ENCODE measurements around the gene C1orf174. TPM values are rescaled to one million over a fixed set of nuclear protein-coding genes. Genes with fewer than 3 reads are reported as not detected.

C1orf174 gene
- total RNA-seq, 2 experiments from 2014 or later, result 29.4 to 31.1 TPM

- Mint-ChIP-seq H3K4me1 (peaks cover 19% of the 10 kb centered on the region), H3K27me3 (no peaks in the 10 kb centered on the region), H3K36me3 (ENCODE audit: low read depth) (no peaks in the 10 kb centered on the region), H3K27ac (no peak overlapping the region), H3K4me3 (no peak overlapping the region), H3K9me3 (no peaks in the 10 kb centered on the region)
- CTCF ChIA-PET, result no interaction called here
- POLR2A ChIA-PET, result no interaction called here
- DNase-seq, result no peak
These were observed 10.1 kb upstream of the C1orf174 start for GRCh38 chr1:3910049-3910731.

- no peaks in the 10 kb centered on the region for H3K9me3 Mint-ChIP-seq
- H3K27ac Mint-ChIP-seq, result no peak overlapping the region
- ChIA-PET POLR2A (no interaction called here), CTCF (no interaction called here)
- no peaks in the 10 kb centered on the region for H3K27me3 Mint-ChIP-seq
- no peak overlapping the region for H3K4me3 Mint-ChIP-seq
- H3K36me3 Mint-ChIP-seq (ENCODE audit: low read depth), result no peaks in the 10 kb centered on the region
- no peak for DNase-seq
- H3K4me1 Mint-ChIP-seq, result peaks cover 19% of the 10 kb centered on the region
These were observed 9.5 kb upstream of the C1orf174 start for GRCh38 chr1:3909615-3910014.

GRCh38 chr1:3908886-3909517, 8.9 kb upstream of the C1orf174 start:
- Mint-ChIP-seq H3K36me3 (ENCODE audit: low read depth) (no peaks in the 10 kb centered on the region), H3K27ac (no peak overlapping the region), H3K4me1 (peaks cover 19% of the 10 kb centered on the region), H3K4me3 (no peak overlapping the region), H3K27me3 (no peaks in the 10 kb centered on the region), H3K9me3 (no peaks in the 10 kb centered on the region)
- CTCF ChIA-PET, result no interaction called here
- POLR2A ChIA-PET, result no interaction called here
- DNase-seq, result no peak

- Mint-ChIP-seq H3K9me3 (no peaks in the 10 kb centered on the region), H3K27ac (no peak overlapping the region), H3K4me3 (no peak overlapping the region), H3K36me3 (ENCODE audit: low read depth) (no peaks in the 10 kb centered on the region), H3K27me3 (no peaks in the 10 kb centered on the region), H3K4me1 (peaks cover 32% of the 10 kb centered on the region)
- DNase-seq, result no peak
- ChIA-PET POLR2A (no interaction called here), CTCF (no interaction called here)
These were observed 7.6 kb upstream of the C1orf174 start for GRCh38 chr1:3907621-3908165.

- Mint-ChIP-seq H3K4me1 (peaks cover 38% of the 10 kb centered on the region), H3K36me3 (ENCODE audit: low read depth) (no peaks in the 10 kb centered on the region), H3K9me3 (no peaks in the 10 kb centered on the region), H3K4me3 (no peak overlapping the region), H3K27ac (peak overlapping the region; percentile 13), H3K27me3 (no peaks in the 10 kb centered on the region)
- ChIA-PET POLR2A (no interaction called here), CTCF (no interaction called here)
- no peak for DNase-seq
These were observed 7.0 kb upstream of the C1orf174 start for GRCh38 chr1:3907031-3907534.

- Mint-ChIP-seq H3K9me3 (no peaks in the 10 kb centered on the region), H3K4me3 (no peak overlapping the region), H3K27me3 (no peaks in the 10 kb centered on the region), H3K36me3 (ENCODE audit: low read depth) (no peaks in the 10 kb centered on the region), H3K4me1 (peaks cover 42% of the 10 kb centered on the region), H3K27ac (peak overlapping the region; percentile 19)
- DNase-seq, result no peak
- ChIA-PET CTCF (no interaction called here), POLR2A (no interaction called here)
These were observed 6.6 kb upstream of the C1orf174 start for GRCh38 chr1:3906672-3907020.

GRCh38 chr1:3905953-3906671, 6.0 kb upstream of the C1orf174 start:
- DNase-seq, result no peak
- no peaks in the 10 kb centered on the region for H3K9me3 Mint-ChIP-seq
- ChIA-PET POLR2A (no interaction called here), CTCF (no interaction called here)
- peak overlapping the region; percentile 19 for H3K27ac Mint-ChIP-seq
- no peaks in the 10 kb centered on the region for H3K36me3 Mint-ChIP-seq (ENCODE audit: low read depth)
- no peak overlapping the region for H3K4me3 Mint-ChIP-seq
- H3K27me3 Mint-ChIP-seq, result no peaks in the 10 kb centered on the region
- H3K4me1 Mint-ChIP-seq, result peaks cover 42% of the 10 kb centered on the region

- CTCF ChIA-PET, result no interaction called here
- DNase-seq, result no peak
- no peaks in the 10 kb centered on the region for H3K36me3 Mint-ChIP-seq (ENCODE audit: low read depth)
- H3K27ac Mint-ChIP-seq, result peak overlapping the region; percentile 69
- H3K9me3 Mint-ChIP-seq, result no peaks in the 10 kb centered on the region
- POLR2A ChIA-PET, result no interaction called here
- H3K27me3 Mint-ChIP-seq, result no peaks in the 10 kb centered on the region
- H3K4me3 Mint-ChIP-seq, result no peak overlapping the region
- peaks cover 39% of the 10 kb centered on the region for H3K4me1 Mint-ChIP-seq
These were observed 5.3 kb upstream of the C1orf174 start for GRCh38 chr1:3905266-3905952.

- Mint-ChIP-seq H3K27me3 (no peaks in the 10 kb centered on the region), H3K9me3 (no peaks in the 10 kb centered on the region), H3K27ac (peak overlapping the region; percentile 69), H3K36me3 (ENCODE audit: low read depth) (no peaks in the 10 kb centered on the region), H3K4me1 (peaks cover 39% of the 10 kb centered on the region), H3K4me3 (no peak overlapping the region)
- POLR2A ChIA-PET, result no interaction called here
- DNase-seq, result no peak
- CTCF ChIA-PET, result no interaction called here
These were observed 4.7 kb upstream of the C1orf174 start for GRCh38 chr1:3904843-3905185.

- Mint-ChIP-seq H3K27me3 (no peaks in the 10 kb centered on the region), H3K4me1 (peaks cover 42% of the 10 kb centered on the region), H3K9me3 (no peaks in the 10 kb centered on the region), H3K4me3 (no peak overlapping the region), H3K36me3 (ENCODE audit: low read depth) (no peaks in the 10 kb centered on the region), H3K27ac (peak overlapping the region; percentile 98)
- DNase-seq, result no peak
- CTCF ChIA-PET, result interaction anchor here (0.7 to 1.3 kb wide), 2 partner anchors 20 to 46 kb away, joined by 3 read pairs; no protein-coding TSS in a partner anchor
- POLR2A ChIA-PET, result no interaction called here
These were observed 4.2 kb upstream of the C1orf174 start for GRCh38 chr1:3904006-3904842.

GRCh38 chr1:3903141-3904005, 3.3 kb upstream of the C1orf174 start:
- POLR2A ChIA-PET, result interaction anchor here (0.6 kb wide), 1 partner anchor 45 kb away, joined by 4 read pairs; no protein-coding TSS in a partner anchor
- CTCF ChIA-PET, result interaction anchor here (0.7 to 1.3 kb wide), 3 partner anchors 19 to 104 kb away, joined by 3 read pairs; no protein-coding TSS in a partner anchor
- Mint-ChIP-seq H3K27ac (peak overlapping the region; percentile 98), H3K4me1 (peaks cover 51% of the 10 kb centered on the region), H3K9me3 (peaks cover 3% of the 10 kb centered on the region), H3K4me3 (no peak overlapping the region), H3K27me3 (no peaks in the 10 kb centered on the region), H3K36me3 (ENCODE audit: low read depth) (peaks cover 3% of the 10 kb centered on the region)
- peak; percentile 27 for DNase-seq
